DOHH2 (cell line): ENCODE data around the gene SUPT4H1.

Source experiments
- EZH2phosphoT487 ChIP-seq: fragments of 200-600 bp; sonication (generic); IDR thresholded peaks from 2 replicates; pipeline ENCODE4 v1.6.1; 2017; ENCODE audit warnings: borderline replicate concordance, mild to moderate bottlenecking, antibody characterized with exemption, low read length, moderate library complexity, mixed read lengths
- TF ChIP-seq, protein P1 (sequence below): fragments of 200-600 bp; sonication (generic); IDR thresholded peaks from one replicate; pipeline ENCODE4 v1.5.1; 2014; ENCODE audit warnings: antibody characterized with exemption, mild to moderate bottlenecking, low read depth, low read length; ENCODE audit not compliant: poor library complexity, severe bottlenecking

DNA sequence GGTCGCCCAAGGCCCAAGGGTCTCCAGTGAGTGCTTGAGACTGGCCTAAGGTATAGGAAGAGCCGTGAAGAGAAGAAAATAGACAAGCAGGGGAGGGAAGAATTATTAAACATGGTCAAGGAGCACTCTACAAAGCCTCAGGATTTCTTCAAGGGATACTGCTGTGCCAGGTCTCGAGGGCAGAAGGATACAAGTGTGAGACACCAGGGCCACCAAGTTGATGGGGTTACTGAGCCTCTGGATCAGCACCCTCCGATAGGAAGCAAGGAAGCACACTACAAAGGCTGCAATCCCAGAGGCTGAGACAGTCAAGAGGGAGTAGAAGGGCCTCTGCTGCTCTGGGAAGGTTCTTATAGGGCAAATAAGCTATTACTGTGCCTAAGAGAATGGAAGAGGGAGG is 6.5 kb downstream of the SUPT4H1 start:
- TF ChIP-seq EZH2phosphoT487, result no peak
- TF ChIP-seq, protein P1, sequence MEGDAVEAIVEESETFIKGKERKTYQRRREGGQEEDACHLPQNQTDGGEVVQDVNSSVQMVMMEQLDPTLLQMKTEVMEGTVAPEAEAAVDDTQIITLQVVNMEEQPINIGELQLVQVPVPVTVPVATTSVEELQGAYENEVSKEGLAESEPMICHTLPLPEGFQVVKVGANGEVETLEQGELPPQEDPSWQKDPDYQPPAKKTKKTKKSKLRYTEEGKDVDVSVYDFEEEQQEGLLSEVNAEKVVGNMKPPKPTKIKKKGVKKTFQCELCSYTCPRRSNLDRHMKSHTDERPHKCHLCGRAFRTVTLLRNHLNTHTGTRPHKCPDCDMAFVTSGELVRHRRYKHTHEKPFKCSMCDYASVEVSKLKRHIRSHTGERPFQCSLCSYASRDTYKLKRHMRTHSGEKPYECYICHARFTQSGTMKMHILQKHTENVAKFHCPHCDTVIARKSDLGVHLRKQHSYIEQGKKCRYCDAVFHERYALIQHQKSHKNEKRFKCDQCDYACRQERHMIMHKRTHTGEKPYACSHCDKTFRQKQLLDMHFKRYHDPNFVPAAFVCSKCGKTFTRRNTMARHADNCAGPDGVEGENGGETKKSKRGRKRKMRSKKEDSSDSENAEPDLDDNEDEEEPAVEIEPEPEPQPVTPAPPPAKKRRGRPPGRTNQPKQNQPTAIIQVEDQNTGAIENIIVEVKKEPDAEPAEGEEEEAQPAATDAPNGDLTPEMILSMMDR, result no peak
